GM10266 (cell line): ENCODE data around the gene MLC1.

Experiments
- DNase-seq: peaks from one replicate; pipeline ENCODE4 v3.0.0; 2012; ENCODE audit errors: extremely low spot score
- CTCF ChIP-seq: IDR thresholded peaks from 2 replicates; pipeline ENCODE4 v1.5.1; 2012; ENCODE audit warnings: mild to moderate bottlenecking, low read depth; ENCODE audit not compliant: control insufficient read depth, insufficient read depth; ENCODE audit errors: missing control alignments

MLC1 gene

GRCh38 chr22:50119768-50120251, 34.6 kb upstream of the MLC1 start:
- TF ChIP-seq CTCF: no peak
- no peak for DNase-seq

GRCh38 chr22:50119169-50119767, 34.0 kb upstream of the MLC1 start:
- no peak for TF ChIP-seq CTCF
- no peak for DNase-seq

- no peak for TF ChIP-seq CTCF
- no peak for DNase-seq
Measured at GRCh38 chr22:50118557-50119168, 33.4 kb upstream of the MLC1 start.

- no peak for DNase-seq
- no peak for TF ChIP-seq CTCF
Measured at GRCh38 chr22:50118129-50118528, 32.9 kb upstream of the MLC1 start.

- DNase-seq: no peak
- no peak for TF ChIP-seq CTCF
Measured at GRCh38 chr22:50117168-50117762, 32.0 kb upstream of the MLC1 start.

GRCh38 chr22:50115693-50116092, 30.5 kb upstream of the MLC1 start:
- TF ChIP-seq CTCF: no peak

More at GRCh38 chr22:50115693-50116092, 30.5 kb upstream of the MLC1 start:
- no peak for DNase-seq
